Measurements from ENCODE around the gene IL10.
A peak's percentile ranks its signal among the peaks of the same experiment; 100 is the strongest.
"Not testable (repeated sequence)": the region's sequence is repeated elsewhere in the genome, so short reads cannot be mapped to it uniquely, and the experiment has no call there.

Gene IL10

DNA sequence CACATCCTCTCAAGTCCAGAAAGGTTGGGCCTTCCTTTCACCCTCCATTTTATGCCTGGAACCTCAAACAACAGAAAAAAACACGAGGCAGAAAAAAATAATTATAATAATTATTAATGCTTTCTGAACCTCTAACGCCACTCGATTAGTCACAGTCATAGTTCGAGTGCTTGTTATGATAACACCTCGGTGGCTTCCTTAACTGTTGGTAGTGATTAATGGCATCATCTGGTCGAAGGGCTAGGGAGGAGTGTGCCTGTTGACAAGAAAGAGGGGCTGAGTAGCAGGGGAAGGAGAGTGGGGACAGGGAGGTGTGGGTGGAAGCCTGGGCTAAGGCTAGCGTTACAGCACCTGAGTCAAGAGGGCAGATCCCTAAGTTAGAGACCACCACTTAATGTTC is 21.3 kb upstream of the IL10 start:
- no peak for DNase-seq (ENCODE audit: low read depth, low spot score)

DNA sequence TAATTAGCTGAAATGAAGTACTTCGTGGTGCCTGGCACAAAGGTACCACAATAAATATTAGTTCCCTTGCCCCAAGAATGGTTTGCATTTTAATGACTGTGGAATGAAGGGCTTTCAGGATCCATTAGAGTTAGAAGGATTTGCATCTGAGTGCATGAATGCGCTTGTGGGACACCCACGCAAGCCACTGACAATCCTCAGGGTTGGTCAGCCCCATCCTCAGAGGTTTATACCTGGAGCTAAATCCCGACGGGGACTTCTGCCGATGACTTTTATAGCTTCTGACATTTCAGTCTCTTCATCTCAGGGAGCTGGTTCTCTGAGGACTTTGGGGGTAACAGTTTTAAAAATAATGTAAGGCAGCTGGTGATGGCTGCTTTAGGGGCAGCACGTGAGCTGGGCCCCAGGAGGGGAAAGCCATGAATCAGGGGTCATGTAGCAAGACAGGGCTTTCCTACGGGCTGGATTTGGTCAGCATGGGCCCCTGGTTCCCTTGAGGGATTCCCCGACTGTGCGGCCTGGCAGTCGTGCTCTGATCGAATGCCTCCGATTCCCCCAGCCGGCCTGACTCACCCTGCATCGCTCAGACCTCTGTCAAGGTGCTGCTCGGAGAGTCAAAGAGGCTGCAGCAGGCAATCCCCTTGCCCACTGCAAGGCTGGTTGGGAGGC is 20.8 kb upstream of the IL10 start:
- no peak for DNase-seq (ENCODE audit: low read depth, low spot score)

DNA sequence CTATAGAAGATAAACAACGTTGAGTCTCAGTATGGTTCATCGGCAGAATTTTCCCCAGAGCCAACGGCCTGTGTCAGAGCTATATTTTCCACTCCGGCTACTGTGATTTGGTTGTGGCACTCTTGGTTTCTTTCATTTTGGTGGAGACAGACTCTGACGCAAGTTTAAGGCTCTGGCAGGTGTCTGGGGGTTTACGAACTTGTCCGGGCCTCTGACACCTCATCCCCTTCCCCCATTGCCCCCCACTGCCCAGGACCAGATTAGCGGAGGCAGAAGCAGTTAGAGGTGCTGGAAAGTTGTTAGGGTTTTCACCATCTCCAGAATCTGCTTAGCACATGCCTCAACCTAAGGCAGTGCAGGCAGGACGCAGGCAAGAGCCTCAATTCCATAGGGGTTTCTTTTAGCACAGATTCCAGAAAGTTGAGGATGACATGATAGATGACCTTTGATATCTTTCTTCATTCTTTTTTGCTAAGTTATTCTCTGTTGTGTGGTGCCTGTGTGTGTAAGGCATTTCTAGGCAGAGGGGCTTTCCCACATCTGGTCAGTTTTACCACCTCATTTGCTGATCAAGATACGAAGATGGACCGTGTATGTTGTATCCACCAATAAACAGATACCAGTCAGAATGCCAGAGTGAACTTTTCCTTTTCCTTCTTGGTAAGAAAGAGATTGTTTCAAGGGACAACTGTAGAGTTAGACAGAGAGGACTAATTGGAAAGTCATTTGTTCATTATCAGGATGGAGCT is 18.4 kb upstream of the IL10 start:
- DNase-seq (ENCODE audit: low read depth, low spot score) = no peak

DNA sequence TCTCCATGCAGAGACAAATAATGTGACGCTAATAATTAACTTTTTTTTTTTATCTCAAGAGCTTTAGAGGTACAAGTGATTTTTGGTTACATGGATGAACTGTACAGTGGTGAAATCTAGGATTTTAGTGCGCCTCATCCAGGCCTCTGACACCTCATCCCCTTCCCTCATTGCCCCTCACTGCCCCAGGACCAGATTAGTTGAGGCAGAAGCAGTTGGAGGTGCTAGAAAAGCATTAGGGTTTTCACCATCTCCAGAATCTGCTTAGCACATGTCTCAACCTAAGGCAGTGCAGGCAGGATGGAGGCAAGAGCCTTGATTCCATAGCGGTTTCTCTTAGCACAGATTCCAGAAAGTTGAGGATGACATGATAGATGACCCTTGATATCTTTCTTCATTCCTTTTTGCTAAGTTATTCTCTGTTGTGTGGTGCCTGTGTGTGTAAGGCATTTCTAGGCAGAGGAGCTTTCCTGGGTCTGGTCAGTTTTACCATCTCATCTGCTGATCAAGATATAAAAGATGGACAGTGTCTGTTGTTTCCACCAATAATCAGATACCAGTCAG is 16.3 kb upstream of the IL10 start:
- DNase-seq (ENCODE audit: low read depth, low spot score) = no peak

DNA sequence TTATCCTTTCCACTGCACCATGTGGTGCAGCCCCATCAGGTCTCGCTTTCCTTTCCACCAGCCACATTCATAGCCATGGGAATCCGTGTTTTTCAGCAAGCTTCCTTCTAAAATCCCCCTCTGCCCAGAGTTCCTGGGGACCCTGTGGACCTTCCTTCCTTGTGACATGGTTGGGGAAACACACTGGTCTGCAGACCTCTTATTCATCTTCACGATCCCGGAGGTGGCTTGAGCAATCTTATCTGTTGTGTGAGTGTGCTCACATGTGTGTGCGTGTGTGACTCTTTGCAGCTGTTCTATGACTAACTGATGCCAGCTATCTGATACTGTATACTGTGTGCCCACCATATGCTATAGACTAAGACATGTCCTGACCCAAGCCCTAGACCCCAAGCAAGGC is 15.6 kb upstream of the IL10 start:
- no peak for DNase-seq (ENCODE audit: low read depth, low spot score)

DNA sequence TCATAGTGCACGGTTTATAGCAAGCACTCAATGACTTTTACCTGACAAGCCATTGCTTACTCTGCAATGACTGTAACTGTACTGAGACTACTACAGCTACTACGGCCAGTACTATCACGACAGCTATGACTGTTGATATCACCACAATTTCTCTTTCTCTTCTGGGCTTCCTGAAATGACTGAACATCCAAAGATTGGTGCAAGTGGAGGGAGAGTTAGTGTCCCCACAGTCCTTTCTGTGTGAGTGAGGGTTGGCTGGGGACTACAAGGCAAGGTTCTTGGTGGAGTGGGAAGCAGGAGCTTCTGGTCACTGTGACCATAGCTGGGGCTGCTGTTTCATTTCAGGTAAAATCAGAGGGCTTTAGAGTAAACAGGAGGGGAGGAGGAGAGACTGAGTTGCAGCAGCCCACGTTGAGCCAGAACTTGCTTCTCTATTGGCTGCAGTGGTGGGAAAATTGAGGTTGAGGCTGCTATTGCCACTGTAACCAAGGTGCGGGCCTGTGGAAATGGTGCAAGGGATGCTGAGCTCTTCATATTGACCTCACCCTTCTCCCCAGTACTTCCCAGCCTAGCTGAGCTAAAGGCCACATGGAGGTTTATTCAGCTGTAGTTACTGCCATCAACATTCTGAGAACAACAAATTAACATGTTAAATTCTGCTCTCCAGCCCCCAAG is 14.1 kb upstream of the IL10 start:
- no peak for DNase-seq (ENCODE audit: low read depth, low spot score)

DNA sequence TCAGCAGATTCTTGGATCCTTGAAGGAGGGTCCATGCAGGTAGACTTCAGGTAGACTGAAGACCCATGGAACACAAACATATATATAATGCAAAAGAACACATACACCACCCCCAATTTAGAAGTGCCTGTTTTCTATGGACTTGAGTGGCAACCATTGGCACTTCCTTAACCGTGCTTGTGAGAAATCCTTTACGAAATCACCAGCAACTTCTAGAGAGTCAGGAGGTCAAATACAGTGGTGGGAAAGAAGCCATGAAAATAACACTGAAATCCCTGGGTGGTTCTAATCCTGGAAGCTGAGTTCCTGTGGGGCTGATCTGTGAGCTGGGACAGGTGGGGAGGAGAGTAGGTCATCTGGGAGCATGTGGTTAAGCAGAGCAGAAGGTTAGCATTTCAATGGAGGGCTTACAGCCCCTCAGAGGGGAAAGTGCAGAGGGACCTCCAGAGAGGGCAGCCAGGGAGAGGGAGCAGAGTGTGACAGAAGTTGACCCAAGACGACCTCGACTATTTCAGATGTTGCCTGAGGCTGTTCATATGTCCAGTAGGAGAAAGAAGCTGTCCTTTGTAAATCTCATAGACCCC is 13.0 kb upstream of the IL10 start:
- DNase-seq (ENCODE audit: low read depth, low spot score) = no peak

DNA sequence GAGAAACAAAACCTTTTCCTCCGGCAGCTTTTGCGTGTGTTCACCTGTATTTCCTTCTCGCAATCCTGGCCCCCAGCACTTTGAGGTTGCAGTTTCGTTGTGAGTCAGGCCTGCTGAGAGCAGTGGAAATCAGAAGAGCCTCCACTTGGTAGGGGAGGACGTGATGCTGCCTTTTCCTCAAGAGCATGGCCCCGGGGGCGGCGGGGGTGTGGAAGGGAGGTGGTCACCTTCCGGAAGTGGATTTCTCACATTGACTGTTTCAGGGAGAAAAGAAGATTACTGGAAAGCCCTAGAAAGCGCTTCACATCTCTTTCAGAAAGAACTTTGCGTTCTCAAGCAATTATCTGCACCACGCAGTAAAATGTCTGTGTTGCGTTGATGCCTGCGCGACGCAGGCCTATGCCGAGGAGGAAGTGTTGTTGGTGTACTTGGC is 12.2 kb upstream of the IL10 start:
- DNase-seq (ENCODE audit: low read depth, low spot score) = peak; percentile 71

DNA sequence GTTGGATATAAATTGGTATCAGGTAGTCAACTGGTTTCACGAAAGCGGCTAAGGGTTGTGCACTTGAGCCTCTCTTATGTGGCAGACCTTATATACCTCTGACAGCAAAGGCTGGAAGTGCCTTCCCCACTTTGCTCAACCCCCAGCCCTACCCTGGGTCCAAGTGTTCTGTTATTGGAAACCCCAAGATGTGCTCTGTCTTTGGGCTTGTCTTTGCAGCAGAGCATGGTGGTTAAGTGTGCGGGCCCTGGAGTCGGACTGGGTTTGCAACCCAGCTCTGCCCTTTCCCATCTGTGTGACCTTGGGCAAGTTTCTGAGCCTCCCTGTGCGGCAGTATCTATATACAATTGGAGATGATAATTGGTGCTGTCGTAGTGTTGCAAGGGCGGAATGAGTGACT is 11.2 kb upstream of the IL10 start:
- no peak for DNase-seq (ENCODE audit: low read depth, low spot score)

DNA sequence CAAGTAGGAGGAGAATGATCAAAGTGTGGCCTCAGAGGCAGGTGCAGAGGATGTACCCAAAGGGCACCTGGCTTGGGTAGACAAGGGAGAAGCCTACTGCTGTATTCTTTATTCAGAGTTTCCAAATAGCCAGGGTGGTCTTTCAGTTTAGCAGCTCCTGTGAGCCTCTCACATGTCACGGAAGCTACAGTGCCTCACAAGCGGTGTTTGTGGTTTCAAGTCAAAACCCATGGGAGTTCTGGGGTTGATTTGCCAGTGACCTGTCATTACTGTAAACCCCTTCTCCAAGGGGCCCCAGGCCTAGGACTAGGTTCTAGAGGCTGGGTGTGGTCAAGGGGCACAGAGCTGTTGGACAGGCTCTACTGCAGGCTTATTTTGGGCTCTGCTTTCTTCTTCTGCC is 10.2 kb upstream of the IL10 start:
- no peak for DNase-seq (ENCODE audit: low read depth, low spot score)

DNA sequence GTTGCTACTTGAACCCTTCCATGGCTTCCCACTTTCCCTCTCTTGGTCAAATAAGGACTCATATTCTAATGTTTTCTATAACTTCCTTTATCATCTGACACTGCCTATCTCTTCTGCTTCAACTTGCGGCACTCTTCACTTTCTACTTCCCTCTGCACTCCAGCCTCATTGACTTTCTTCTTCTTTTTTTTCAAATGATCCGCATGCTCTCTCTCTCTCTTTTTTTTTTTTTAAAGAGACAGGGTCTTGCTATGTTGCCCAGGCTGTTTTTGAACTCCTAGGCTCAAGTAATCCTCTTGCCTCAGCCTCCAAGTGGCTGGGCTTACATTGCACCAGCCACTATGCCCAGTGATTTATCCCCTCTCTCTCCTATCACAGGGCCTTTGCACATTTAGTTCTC is 7.3 kb upstream of the IL10 start:
- no peak for DNase-seq (ENCODE audit: low read depth, low spot score)

DNA sequence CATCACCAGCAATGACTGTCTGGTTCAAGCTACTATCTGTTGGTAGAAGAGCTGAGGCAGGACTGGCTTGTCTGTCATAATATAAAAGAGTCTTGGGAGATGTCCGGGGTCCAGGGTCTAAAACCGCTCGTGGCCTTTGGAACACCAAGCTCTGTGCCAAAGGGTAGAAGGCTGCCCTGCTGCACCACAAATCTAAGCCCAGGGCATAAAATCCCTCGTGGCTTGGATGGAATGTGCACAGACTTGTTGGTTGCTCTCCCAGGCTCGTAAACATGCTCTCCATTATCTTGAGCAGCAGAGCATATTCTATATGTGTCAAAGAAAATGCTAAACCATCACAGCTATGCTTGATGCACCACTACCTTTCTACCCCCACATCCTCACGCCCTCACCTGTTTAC is 6.6 kb upstream of the IL10 start:
- not testable (repeated sequence) for DNase-seq (ENCODE audit: low read depth, low spot score)

DNA sequence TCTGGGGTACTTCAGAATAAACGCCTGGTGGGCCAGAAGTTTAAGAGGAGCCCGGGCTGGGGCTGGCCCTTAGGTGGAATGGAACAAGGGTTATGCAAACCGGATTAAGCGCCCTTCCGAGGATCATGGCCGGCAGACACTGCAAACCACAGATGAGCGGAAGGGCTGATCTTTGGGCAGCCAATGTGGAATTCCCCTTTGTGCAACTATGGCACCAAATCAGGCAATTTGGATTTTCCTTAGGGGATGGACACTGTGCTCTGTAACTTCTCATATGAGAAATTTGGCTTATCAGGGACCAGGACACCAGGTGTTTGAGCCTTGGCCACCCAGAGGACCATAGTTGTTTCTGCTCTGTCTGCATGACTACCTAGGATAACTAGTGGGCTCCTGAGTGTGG is 5.7 kb upstream of the IL10 start:
- DNase-seq (ENCODE audit: low read depth, low spot score) = no peak

DNA sequence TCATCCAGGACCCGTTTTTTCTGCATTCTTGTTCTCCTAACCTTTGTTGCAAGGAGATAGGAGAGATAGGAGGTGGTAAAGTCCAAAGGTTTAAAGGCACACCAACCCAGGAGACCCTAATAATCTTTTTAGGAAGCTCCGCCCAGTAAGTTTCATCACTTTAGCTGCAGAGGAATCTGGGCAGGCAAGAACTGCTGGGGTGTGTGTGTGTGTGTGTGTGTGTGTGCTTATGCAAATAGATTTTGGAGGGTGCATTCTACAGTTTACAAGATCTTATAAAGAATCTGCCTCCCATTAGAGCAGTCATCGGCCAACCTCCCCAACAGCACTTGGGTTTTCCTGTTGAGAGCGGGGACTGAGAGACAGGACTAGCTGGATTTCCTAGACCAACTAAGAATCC is 3.9 kb upstream of the IL10 start:
- no peak for DNase-seq (ENCODE audit: low read depth, low spot score)

DNA sequence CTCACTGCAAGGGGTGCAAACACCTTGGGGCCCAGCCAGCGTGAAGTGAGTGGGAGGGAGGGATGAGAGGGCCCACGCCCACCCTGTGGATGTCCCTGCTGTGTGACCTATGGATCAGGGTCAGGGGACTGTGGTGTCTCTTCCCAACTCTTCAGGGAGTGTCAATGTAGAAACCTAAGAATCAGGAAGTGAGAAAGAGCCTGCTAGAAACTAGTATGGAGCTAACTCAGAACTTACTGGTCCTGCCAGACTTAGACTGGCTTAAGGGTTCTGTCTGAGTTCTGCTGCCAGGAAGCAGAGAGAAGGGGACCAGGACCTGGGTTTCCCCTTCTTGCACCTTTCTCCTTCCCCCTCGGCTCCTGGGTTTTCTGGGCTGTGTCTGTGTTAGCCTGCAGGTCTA is 1.8 kb upstream of the IL10 start:
- DNase-seq (ENCODE audit: low read depth, low spot score) = no peak

DNA sequence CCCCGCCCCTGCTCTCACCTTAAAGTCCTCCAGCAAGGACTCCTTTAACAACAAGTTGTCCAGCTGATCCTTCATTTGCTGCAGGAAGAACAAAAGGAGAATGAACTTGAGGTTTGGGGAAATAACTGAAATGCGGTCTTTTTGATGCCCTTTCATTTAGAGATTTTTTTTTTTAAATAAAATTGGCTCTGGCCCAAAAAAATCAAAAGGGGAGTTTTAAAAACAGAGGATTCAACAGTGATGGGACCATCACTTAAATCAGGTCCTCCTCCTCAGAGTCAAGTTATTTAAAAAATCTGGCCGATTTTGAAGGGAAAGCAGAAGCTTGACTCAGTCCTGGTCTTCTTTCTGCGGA is 979 bp downstream of the IL10 start:
- no peak for DNase-seq (ENCODE audit: low read depth, low spot score)

DNA sequence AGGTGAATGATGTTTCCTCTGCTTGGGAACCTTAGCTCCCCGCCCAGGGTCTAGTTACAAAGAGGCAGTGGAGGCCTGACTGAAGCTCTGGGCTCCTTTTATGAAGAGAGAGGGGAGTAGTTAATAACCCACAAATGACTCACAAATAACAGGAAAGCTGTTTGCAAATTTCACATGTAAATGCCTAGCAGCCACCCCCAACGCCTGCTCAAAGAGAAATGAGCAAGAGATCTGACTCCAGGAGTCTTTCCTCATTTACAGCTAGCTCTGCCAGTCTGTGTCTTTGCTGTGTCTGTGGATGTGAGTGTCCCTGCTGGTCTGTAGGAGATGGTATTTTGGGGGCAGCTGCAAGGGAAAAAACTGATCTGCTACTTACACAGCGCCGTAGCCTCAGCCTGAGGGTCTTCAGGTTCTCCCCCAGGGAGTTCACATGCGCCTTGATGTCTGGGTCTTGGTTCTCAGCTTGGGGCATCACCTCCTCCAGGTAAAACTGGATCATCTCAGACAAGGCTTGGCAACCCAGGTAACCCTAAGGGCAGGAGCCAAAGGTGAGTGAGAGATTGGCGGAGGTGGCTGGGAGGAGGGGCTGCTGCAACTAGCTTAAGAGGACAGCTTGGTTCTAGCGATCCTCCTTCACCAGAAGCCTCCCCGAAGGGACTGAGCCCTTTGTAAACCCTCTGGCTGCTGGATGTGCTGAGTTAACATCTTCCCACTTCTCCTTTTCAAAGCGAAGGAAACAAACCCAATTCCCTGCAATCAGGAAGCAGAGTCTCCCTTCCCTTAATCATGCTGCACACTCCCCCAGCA is 1.6 kb downstream of the IL10 start, which contains the start of gene IL19:
TSS of gene IL19 (plus strand) at position 243 of the 807 bp plus-strand sequence. CDS start 65,890 bp downstream, outside the sequence.
- DNase-seq (ENCODE audit: low read depth, low spot score) = no peak

DNA sequence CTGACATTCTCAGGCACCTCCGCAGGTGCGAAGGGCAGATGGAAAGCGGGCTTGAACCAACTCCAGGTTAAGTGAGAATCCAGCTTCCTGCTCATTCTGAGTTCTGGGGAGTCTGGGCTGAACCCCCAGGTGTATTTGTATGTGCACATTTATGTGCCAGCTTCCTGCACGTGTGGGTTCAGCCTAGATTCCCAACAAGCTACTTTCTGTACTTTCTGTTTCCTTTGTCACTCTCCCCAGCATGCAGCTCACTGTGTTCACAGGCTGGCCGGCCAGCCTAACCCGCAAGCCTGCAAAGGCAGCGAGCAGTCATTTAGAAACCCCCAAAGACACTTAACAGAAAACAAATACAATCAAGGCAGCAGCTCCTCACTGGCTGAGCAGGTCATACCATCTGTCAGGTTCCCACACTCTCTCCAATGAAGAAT is 3.0 kb downstream of the IL10 start:
- no peak for DNase-seq (ENCODE audit: low read depth, low spot score)

DNA sequence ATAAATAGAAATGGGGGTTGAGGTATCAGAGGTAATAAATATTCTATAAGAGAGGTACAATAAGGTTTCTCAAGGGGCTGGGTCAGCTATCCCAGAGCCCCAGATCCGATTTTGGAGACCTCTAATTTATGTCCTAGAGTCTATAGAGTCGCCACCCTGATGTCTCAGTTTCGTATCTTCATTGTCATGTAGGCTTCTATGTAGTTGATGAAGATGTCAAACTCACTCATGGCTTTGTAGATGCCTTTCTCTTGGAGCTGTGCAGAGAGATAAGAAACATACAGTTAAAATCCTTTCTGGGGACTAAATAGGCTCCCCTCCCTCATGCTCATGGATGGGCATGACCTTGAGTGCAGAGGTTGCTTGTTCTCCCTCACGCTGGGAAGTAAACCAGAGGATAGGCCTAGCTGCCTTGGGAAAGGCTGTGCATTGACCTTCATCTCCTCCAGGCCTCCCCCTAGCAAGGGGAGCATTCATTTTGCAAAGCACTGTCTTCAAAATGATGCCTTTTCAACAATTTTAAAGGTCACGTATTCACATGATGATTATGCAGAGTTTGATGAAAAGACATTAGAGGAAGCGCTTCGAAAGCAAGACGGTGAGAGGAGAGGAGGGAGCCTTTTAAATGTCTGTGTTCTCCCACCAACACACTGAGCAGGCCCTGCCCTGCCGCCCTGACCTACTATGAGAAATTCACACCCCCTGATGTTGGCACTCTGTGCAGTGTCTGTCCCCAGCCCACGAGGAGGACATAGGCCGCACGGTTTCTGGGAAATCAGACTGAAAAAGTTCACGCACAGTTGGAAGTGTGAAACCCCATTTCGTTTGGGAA is 3.6 kb downstream of the IL10 start:
- no peak for DNase-seq (ENCODE audit: low read depth, low spot score)

DNA sequence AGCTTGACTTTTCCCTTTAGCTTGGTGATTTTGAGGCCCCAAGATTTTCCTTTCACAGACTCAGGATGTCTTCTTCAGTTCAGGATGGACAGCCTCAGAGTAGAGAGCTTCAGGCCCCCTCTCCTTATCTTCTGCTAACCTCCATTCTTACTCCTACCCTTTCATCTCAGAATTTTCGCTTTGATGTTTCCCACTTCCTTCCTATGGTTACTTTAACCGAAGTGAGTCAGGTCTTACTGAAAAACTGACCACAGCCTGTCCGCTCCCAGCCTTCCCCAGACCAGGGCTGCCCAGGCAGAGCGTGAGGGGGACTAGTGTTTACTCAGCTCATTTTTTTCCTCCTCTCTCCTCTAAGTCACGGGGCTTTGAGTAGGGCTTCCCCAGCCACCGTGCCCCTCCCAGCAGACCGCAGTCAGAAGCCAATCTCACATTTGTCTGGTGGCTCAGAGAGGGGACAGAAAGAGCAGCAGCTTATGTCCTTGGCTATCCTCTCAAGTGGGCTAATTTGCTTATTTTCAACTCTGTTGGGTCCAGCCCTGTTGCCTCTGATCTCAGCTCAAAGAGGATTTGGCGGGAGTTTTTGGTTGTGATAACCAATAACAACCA is 5.9 kb downstream of the IL10 start:
- no peak for DNase-seq (ENCODE audit: low read depth, low spot score)

Data from activated CD4-positive, CD25-positive, alpha-beta regulatory T cell treated with anti-CD3 and anti-CD28 coated beads, Interleukin-2, amount 50 U/mL, for 16 hours (primary cell).